K562 (cell line): ENCODE results near the gene FKBP2. TPM values are rescaled to one million over a fixed set of nuclear protein-coding genes. Genes with fewer than 3 reads are reported as not detected.
A peak's percentile ranks its signal among the peaks of the same experiment; 100 is the strongest.

Experiments used
- CBX8 ChIP-seq: fragments of 200-600 bp; sonication (generic); IDR thresholded peaks from 2 replicates; pipeline ENCODE4 v1.6.1; 2012; ENCODE audit warnings: borderline replicate concordance, mixed run types, low read depth, mild to moderate bottlenecking, moderate library complexity, mixed read lengths, low read length, control low read depth, inconsistent platforms; ENCODE audit not compliant: poor library complexity, severe bottlenecking; ENCODE audit errors: extremely low read depth
- ESRRB ChIP-seq: fragments of 250-450 bp; sonication (Bioruptor Pico); IDR thresholded peaks from 2 replicates; pipeline ENCODE4 v1.5.0; 2020; ENCODE audit warnings: mild to moderate bottlenecking, moderate library complexity, borderline replicate concordance
- GATA2 ChIP-seq: sonication (generic); formaldehyde crosslinking; IDR thresholded peaks from 2 replicates; pipeline ENCODE4 v1.4.0; 2020; ENCODE audit warnings: mild to moderate bottlenecking, missing genetic modification reagents
- JUNB ChIP-seq: fragments of 450-650 bp; formaldehyde crosslinking; conservative IDR thresholded peaks from 2 replicates; pipeline ENCODE4 v1.4.0; 2020; ENCODE audit warnings: mild to moderate bottlenecking
- MAFF ChIP-seq: IDR thresholded peaks from 2 replicates; pipeline ENCODE4 v1.6.1; 2012; ENCODE audit warnings: low read length, improper control_type of control experiment
- PHF8 ChIP-seq: fragments of 200-600 bp; sonication (generic); IDR thresholded peaks from 2 replicates; pipeline ENCODE4 v1.6.1; 2012; ENCODE audit warnings: mixed run types, mild to moderate bottlenecking, inconsistent platforms, low read length, moderate library complexity, borderline replicate concordance
- RBFOX2 ChIP-seq: fragments of 200-400 bp; formaldehyde crosslinking; IDR thresholded peaks from 2 replicates; pipeline ENCODE4 v1.6.1; 2017; ENCODE audit warnings: low read depth, mild to moderate bottlenecking, low read length, moderate library complexity
- SRSF3 ChIP-seq: fragments of 200-400 bp; formaldehyde crosslinking; IDR thresholded peaks from 2 replicates; pipeline ENCODE4 v1.6.1; 2016; ENCODE audit warnings: mild to moderate bottlenecking, low read length, moderate library complexity; ENCODE audit not compliant: insufficient read depth
- TFAM ChIP-seq: fragments of 250-450 bp; sonication (Bioruptor Pico); conservative IDR thresholded peaks from 2 replicates; pipeline ENCODE4 v1.5.0; 2021; ENCODE audit warnings: mild to moderate bottlenecking, moderate library complexity
- TRIM28 ChIP-seq: fragments of 450-650 bp; IDR thresholded peaks from 2 replicates; pipeline ENCODE4 v1.6.1; 2017
- ZNF140 ChIP-seq: fragments of 250-450 bp; sonication (Bioruptor Pico); IDR thresholded peaks from 2 replicates; pipeline ENCODE4 v1.8.0; 2021; ENCODE audit warnings: moderate library complexity, mild to moderate bottlenecking, inconsistent platforms
- ZNF197 ChIP-seq: fragments of 200-800 bp; sonication (Bioruptor generic); IDR thresholded peaks from 2 replicates; pipeline ENCODE4 v1.6.1; 2016; ENCODE audit warnings: low read depth, missing genetic modification characterization, missing compliant biosample characterization
- ZNF41 ChIP-seq: fragments of 250-450 bp; sonication (Bioruptor Pico); conservative IDR thresholded peaks from 2 replicates; pipeline ENCODE4 v1.4.0; 2020; ENCODE audit warnings: mild to moderate bottlenecking
- ZNF699 ChIP-seq: fragments of 250-450 bp; sonication (Bioruptor Pico); IDR thresholded peaks from 2 replicates; pipeline ENCODE4 v1.8.0; 2021; ENCODE audit warnings: mild to moderate bottlenecking, moderate library complexity; ENCODE audit not compliant: insufficient replicate concordance
- polyA plus RNA-seq, 8 experiments: library from polyadenylated mRNA; depleted of rRNA in 4 of 8; stranded (reverse) in 5 of 8; unstranded in 3 of 8; fragments of >200 nt; fragmentation: Nextera tagmentation in 2 of 8; fragmentation: Illumina TruSeq in 1 of 8; extraction: Ambion mirVana in 2 of 8; extraction: Trizol in 1 of 8; gene quantifications; 2 replicates each; pipeline versions ENCODE4 v1.2.1 to v1.2.3, GENCODE V29; 2011 to 2014; ENCODE audit warnings: inconsistent platforms in 1 of 8, missing spikeins in 1 of 8
- total RNA-seq, 7 experiments: library from RNA; depleted of rRNA in 6 of 7; stranded (reverse); fragments of >200 nt in 6 of 7; fragmentation: Illumina TruSeq in 2 of 7; extraction: Trizol in 2 of 7; gene quantifications; 2 replicates each; pipeline versions ENCODE4 v1.2.1 to v1.2.3, GENCODE V29; 2011 to 2021; ENCODE audit warnings: low replicate concordance in 1 of 7
- TF ChIP-seq, protein P1 (sequence below): fragments of 450-650 bp; IDR thresholded peaks from 2 replicates; pipeline ENCODE4 v1.6.1; 2017; ENCODE audit warnings: antibody characterized with exemption, mild to moderate bottlenecking
- TF ChIP-seq, protein P2 (sequence below), 3 experiments: fragments of 200-800 bp in 1 of 3; fragments of 250-450 bp in 1 of 3; fragments of 450-650 bp in 1 of 3; sonication (Bioruptor Pico) in 1 of 3; sonication (Bioruptor generic) in 1 of 3; formaldehyde crosslinking in 1 of 3; IDR thresholded peaks; 2 replicates each; pipeline versions ENCODE4 v1.6.1 to v1.8.0; 2016 to 2022; ENCODE audit warnings: mild to moderate bottlenecking in 2 of 3, missing genetic modification characterization in 2 of 3, missing compliant biosample characterization in 1 of 3, moderate library complexity in 1 of 3
- TF ChIP-seq, protein P3 (sequence below), 2 experiments: IDR thresholded peaks; 2 replicates each; pipeline ENCODE4 v1.6.1; 2011; ENCODE audit warnings: borderline replicate concordance in 1 of 2, control low read depth in 1 of 2, low read depth in 1 of 2, low read length in 1 of 2, mild to moderate bottlenecking in 1 of 2, mixed read lengths in 1 of 2, moderate library complexity in 1 of 2; ENCODE audit not compliant: insufficient read depth in 1 of 2, insufficient read length in 1 of 2, poor library complexity in 1 of 2, severe bottlenecking in 1 of 2; ENCODE audit errors: extremely low read depth in 1 of 2

The FKBP2 gene
- total and polyA plus RNA-seq, 9 of the 15 experiments (the other 6 are each of a cell fraction or from before 2014, with no cell fraction given): 3.5 to 151 (median 58.1) TPM

DNA sequence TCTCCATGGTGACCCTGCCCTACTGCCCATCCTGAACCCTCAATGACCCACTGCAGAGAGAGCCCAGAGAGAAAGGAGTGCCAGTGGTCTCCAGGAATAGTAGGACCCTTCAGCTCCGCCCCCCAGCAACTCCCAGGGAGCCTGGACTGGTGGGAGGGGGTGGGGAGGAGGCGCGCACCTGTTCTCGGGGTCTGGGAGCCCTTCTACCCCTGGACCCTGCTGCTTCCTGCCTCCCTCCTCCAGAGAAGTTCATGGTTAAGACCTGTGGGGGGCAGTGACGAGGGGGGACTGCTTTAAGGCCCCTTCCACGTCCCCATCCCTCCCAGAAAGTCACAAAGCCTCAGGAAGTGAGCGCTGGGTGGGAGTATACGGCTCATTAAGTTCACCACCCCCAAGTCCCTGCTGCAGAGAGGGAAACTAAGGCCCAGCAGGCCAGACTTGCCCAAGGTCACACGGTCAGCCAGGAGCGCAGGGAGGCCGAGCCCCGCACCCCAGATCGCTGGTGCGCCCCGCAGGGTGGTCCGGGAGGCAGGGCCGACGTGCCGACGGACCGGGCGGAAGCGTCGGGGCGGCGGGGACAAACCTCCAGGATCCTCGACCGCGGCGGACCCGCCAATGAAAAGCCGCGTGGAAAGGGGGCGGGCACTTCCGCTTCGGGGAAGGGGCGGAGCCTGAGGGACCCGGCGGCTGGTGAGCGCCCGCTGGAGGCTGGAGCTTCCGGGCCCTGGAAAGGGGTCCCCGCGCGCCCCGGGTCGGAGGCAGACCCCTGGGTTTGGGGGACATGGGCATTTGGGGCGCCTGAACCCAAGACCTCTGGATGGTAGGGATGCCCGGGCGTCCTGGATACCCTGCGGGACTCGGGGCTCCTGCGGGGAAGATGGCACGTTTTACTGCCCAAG lies 15.0 kb upstream of the FKBP2 start, which contains the start of the genes NUDT22 and TRPT1 (continued):
- TF ChIP-seq, protein P1, sequence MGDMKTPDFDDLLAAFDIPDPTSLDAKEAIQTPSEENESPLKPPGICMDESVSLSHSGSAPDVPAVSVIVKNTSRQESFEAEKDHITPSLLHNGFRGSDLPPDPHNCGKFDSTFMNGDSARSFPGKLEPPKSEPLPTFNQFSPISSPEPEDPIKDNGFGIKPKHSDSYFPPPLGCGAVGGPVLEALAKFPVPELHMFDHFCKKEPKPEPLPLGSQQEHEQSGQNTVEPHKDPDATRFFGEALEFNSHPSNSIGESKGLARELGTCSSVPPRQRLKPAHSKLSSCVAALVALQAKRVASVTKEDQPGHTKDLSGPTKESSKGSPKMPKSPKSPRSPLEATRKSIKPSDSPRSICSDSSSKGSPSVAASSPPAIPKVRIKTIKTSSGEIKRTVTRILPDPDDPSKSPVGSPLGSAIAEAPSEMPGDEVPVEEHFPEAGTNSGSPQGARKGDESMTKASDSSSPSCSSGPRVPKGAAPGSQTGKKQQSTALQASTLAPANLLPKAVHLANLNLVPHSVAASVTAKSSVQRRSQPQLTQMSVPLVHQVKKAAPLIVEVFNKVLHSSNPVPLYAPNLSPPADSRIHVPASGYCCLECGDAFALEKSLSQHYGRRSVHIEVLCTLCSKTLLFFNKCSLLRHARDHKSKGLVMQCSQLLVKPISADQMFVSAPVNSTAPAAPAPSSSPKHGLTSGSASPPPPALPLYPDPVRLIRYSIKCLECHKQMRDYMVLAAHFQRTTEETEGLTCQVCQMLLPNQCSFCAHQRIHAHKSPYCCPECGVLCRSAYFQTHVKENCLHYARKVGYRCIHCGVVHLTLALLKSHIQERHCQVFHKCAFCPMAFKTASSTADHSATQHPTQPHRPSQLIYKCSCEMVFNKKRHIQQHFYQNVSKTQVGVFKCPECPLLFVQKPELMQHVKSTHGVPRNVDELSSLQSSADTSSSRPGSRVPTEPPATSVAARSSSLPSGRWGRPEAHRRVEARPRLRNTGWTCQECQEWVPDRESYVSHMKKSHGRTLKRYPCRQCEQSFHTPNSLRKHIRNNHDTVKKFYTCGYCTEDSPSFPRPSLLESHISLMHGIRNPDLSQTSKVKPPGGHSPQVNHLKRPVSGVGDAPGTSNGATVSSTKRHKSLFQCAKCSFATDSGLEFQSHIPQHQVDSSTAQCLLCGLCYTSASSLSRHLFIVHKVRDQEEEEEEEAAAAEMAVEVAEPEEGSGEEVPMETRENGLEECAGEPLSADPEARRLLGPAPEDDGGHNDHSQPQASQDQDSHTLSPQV: no peak
- peak; percentile 86 for TF ChIP-seq RBFOX2
- TF ChIP-seq CBX8: no peak
- TF ChIP-seq, protein P2, sequence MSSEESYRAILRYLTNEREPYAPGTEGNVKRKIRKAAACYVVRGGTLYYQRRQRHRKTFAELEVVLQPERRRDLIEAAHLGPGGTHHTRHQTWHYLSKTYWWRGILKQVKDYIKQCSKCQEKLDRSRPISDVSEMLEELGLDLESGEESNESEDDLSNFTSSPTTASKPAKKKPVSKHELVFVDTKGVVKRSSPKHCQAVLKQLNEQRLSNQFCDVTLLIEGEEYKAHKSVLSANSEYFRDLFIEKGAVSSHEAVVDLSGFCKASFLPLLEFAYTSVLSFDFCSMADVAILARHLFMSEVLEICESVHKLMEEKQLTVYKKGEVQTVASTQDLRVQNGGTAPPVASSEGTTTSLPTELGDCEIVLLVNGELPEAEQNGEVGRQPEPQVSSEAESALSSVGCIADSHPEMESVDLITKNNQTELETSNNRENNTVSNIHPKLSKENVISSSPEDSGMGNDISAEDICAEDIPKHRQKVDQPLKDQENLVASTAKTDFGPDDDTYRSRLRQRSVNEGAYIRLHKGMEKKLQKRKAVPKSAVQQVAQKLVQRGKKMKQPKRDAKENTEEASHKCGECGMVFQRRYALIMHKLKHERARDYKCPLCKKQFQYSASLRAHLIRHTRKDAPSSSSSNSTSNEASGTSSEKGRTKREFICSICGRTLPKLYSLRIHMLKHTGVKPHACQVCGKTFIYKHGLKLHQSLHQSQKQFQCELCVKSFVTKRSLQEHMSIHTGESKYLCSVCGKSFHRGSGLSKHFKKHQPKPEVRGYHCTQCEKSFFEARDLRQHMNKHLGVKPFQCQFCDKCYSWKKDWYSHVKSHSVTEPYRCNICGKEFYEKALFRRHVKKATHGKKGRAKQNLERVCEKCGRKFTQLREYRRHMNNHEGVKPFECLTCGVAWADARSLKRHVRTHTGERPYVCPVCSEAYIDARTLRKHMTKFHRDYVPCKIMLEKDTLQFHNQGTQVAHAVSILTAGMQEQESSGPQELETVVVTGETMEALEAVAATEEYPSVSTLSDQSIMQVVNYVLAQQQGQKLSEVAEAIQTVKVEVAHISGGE (CRISPR knock-in tag; IDR thresholded peaks at IDR 0.05): peak; percentile 86 to 97 (median 94); a peak in 5 of 6 replicates
- TF ChIP-seq ZNF41 (CRISPR knock-in tag): no peak
- no peak for TF ChIP-seq MAFF
- TF ChIP-seq JUNB: no peak
- no peak for TF ChIP-seq TFAM (CRISPR knock-in tag)
- TF ChIP-seq GATA2: no peak
- TF ChIP-seq ZNF140 (CRISPR knock-in tag): no peak
- no peak for TF ChIP-seq ZNF197
- peak; percentile 81; the same call in 1 of the 2 replicates for TF ChIP-seq PHF8
- TF ChIP-seq, protein P3, sequence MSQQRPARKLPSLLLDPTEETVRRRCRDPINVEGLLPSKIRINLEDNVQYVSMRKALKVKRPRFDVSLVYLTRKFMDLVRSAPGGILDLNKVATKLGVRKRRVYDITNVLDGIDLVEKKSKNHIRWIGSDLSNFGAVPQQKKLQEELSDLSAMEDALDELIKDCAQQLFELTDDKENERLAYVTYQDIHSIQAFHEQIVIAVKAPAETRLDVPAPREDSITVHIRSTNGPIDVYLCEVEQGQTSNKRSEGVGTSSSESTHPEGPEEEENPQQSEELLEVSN (IDR thresholded peaks at IDR 0.05; ENCODE audit: borderline replicate concordance in 1 of 2, extremely low read depth in 1 of 2, insufficient read depth in 1 of 2, insufficient read length in 1 of 2, low read depth in 1 of 2, low read length in 1 of 2, poor library complexity in 1 of 2, severe bottlenecking in 1 of 2): peak in 1 of 2 experiments; percentile 47
- no peak for TF ChIP-seq ZNF699 (CRISPR knock-in tag)
- TF ChIP-seq ESRRB (CRISPR knock-in tag): no peak
- TF ChIP-seq SRSF3: no peak
- no peak for TF ChIP-seq TRIM28
